Measurements from ENCODE around the gene SLC12A8. TPM values are rescaled to one million over a fixed set of nuclear protein-coding genes. Genes with fewer than 3 reads are reported as not detected.

Gene SLC12A8
- total RNA-seq, 6 experiments from 2014 or later = 8.5 to 23.4 (median 20.3) TPM

DNA sequence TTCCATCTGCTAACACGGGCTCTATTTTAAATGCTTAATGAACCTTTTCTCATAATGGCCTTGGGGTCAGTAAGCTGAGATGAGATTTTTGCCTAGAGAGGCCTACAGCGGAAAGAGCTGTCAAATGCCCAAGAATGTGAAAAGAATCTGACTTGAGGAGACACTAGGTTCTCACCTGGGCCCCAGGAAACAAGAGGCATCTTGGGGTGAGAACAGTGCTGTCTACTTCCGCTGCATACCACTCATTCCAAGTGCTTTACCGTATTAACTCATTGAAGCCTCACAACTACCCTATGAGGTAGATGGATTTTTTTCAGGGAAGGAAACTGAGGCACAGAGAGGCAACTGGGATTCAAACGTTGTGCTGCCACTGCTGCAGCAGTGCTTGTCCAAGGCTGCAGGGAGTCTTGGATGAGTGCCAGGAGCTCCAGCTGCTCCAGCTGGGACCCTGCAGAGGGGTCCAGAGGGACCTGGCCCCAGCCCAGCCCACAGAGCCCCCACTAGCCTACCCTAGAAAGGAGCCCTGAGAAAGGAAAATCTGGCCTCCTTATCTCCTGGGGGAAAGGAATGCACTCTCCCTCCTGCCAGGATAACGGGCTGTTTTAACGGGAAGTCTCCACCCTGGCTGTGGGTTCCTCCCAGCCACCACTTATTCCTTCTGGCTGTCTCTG is 68.4 kb downstream of the SLC12A8 start:
- intact Hi-C loops (cut with DNase I) = no loop called here

DNA sequence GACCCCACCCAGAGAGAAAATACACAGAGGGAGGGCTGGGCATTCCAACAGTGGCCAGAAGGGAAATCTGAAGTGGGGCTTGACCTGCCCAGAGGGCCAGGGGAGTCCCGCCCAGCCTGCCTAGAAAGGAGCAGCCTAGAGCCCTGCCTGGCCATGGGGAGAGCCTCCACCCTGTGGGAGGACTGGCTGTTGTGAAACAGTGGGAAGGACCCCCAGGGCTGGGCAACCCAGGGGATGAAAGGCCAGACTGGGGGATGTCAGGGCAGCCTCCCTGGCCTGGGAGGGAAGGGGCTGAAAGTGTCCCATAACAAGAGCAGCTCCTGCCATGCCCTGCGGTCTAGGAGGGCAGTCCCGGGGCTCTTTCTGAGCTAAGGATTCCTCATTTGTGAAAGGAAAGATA is 69.0 kb downstream of the SLC12A8 start:
- Histone ChIP-seq H3K27me3 (no peaks in the 10 kb centered on the region), H3K36me3 (no peaks in the 10 kb centered on the region), H3K9me3 (no peaks in the 10 kb centered on the region), H3K4me1 (peaks cover 0 to 15% (median 5%) of the 10 kb centered on the region in 4 donors), H3K27ac (no peak overlapping the region), H3K4me3 (no peak overlapping the region)
- DNase-seq (no peak), ATAC-seq (no peak)
- TF ChIP-seq, protein P1, sequence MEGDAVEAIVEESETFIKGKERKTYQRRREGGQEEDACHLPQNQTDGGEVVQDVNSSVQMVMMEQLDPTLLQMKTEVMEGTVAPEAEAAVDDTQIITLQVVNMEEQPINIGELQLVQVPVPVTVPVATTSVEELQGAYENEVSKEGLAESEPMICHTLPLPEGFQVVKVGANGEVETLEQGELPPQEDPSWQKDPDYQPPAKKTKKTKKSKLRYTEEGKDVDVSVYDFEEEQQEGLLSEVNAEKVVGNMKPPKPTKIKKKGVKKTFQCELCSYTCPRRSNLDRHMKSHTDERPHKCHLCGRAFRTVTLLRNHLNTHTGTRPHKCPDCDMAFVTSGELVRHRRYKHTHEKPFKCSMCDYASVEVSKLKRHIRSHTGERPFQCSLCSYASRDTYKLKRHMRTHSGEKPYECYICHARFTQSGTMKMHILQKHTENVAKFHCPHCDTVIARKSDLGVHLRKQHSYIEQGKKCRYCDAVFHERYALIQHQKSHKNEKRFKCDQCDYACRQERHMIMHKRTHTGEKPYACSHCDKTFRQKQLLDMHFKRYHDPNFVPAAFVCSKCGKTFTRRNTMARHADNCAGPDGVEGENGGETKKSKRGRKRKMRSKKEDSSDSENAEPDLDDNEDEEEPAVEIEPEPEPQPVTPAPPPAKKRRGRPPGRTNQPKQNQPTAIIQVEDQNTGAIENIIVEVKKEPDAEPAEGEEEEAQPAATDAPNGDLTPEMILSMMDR (IDR thresholded peaks at IDR 0.05) = no peak
- no peak for TF ChIP-seq POLR2A (IDR thresholded peaks at IDR 0.05)
- intact Hi-C loops (cut with DNase I) = no loop called here
- whole genome bisulfite sequencing (ENCODE audit: insufficient coverage, low coverage, low lambda C conversion rate, missing lambda C conversion rate) = no CpG with 5 or more reads among the region's 3 CpGs

More for the DNA sequence above, 68.4 kb downstream of the SLC12A8 start:
- no peak for ATAC-seq
- Histone ChIP-seq H3K9me3 (no peaks in the 10 kb centered on the region), H3K36me3 (no peaks in the 10 kb centered on the region), H3K4me3 (no peak overlapping the region), H3K27ac (no peak overlapping the region), H3K4me1 (peaks cover 0 to 15% (median 5%) of the 10 kb centered on the region in 4 donors), H3K27me3 (no peaks in the 10 kb centered on the region)
- no peak for TF ChIP-seq POLR2A (IDR thresholded peaks at IDR 0.05)
- TF ChIP-seq, protein P1 (IDR thresholded peaks at IDR 0.05) = no peak
- WGBS (ENCODE audit: insufficient coverage, low coverage, low lambda C conversion rate, missing lambda C conversion rate) = 42% methylated on average over 4 of the region's 7 CpGs
- DNase-seq = no peak

DNA sequence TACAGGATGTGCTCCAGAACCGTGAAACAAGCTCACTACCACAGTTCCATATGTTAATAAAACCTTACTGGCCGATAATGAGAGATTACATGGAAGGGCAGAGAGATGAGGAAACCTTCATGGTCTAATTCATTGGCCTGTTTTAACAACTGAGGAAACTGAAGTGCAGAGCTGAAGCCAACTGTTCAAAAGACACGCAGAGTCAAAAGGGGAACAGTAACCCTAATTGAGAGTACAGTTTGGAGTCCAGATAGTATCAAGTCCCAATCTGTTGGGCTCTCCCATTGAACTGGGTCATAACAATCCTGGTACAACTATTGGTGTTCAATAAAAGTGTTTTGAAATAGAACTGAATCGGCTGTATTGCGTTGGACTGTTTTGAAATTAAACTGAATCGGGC is 69.6 kb downstream of the SLC12A8 start:
- TF ChIP-seq, protein P1 (IDR thresholded peaks at IDR 0.05) = no peak
- TF ChIP-seq POLR2A (IDR thresholded peaks at IDR 0.05) = no peak
- H3K27me3 ChIP-seq = no peaks in the 10 kb centered on the region
- ATAC-seq (no peak), DNase-seq (no peak)
- 70% methylated on average over 6 of the region's 6 CpGs for WGBS (ENCODE audit: insufficient coverage, low coverage, low lambda C conversion rate, missing lambda C conversion rate)
- no peak overlapping the region for H3K27ac ChIP-seq
- intact Hi-C loops (cut with DNase I) = no loop called here
- no peak overlapping the region for H3K4me3 ChIP-seq
- H3K36me3 ChIP-seq = no peaks in the 10 kb centered on the region
- H3K4me1 ChIP-seq = peaks cover 0 to 15% (median 5%) of the 10 kb centered on the region in 4 donors
- no peaks in the 10 kb centered on the region for H3K9me3 ChIP-seq

DNA sequence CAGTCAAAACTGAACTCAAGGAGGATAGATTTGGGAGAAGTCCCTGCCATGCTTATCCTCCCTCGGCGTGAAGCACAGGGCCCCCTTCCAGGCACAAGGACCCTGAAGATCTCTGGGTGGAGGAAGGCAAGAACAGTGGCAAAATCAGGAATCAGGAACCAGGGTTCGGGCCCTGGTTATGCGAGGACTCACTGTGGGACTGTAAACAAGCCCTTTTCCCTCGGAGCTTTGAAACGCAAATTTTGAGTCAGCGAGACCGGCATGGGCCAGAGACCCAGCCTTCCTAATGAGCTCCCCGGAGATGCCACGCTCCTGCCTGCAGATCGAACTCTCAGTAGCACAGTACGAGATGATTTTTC is 70.1 kb downstream of the SLC12A8 start:
- Histone ChIP-seq H3K4me3 (no peak overlapping the region), H3K4me1 (peaks cover 0 to 14% (median 3%) of the 10 kb centered on the region in 4 donors), H3K27me3 (no peaks in the 10 kb centered on the region), H3K9me3 (no peaks in the 10 kb centered on the region), H3K36me3 (no peaks in the 10 kb centered on the region), H3K27ac (no peak overlapping the region)
- no peak for TF ChIP-seq POLR2A (IDR thresholded peaks at IDR 0.05)
- TF ChIP-seq, protein P1 (IDR thresholded peaks at IDR 0.05) = no peak
- intact Hi-C loops (cut with DNase I) = no loop called here
- WGBS (ENCODE audit: insufficient coverage, low coverage, low lambda C conversion rate, missing lambda C conversion rate) = 100% methylated on average over 5 of the region's 12 CpGs
- no peak for DNase-seq
- ATAC-seq = no peak

Measured in right lobe of liver (tissue), 6 donors.